C4-2B (cell line): ENCODE results near the gene NPM1.

Source experiments
- ZFX ChIP-seq: fragments of 450-650 bp; IDR thresholded peaks from 2 replicates; pipeline ENCODE4 v1.6.1; 2017
- TF ChIP-seq, protein P1 (sequence below): fragments of 450-650 bp; conservative IDR thresholded peaks from 2 replicates; pipeline ENCODE4 v1.5.1; 2017; ENCODE audit warnings: mild to moderate bottlenecking

DNA sequence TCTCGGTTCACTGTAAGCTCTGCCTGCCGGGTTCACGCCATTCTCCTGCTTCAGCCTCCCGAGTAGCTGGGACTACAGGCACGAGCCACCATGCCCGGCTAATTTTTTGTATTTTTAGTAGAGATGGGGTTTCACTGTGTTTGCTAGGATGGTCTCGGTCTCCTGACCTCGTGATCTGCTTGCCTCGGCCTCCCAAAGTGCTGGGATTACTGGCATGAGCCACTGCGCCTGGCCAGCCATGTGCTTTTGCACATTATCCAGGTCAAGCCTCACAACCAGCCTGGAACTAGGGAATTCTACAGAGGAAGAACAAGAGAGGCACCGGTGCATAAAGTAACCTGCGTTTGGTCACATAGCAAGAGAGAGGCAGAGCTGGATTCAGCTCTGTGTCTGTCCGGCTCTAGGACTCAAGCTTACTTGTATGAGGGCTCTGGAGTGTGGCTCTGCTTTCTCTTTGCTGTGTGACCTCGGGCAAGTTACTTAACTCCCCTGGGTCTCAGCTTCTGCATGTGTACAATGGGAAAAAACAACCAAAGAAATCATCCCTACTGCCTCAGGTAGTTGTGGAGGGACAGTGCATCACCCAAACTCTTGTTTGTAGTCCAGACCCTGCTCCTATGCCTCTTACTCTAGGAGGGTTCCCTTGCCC, 38.1 kb downstream of the NPM1 start:
- TF ChIP-seq, protein P1, sequence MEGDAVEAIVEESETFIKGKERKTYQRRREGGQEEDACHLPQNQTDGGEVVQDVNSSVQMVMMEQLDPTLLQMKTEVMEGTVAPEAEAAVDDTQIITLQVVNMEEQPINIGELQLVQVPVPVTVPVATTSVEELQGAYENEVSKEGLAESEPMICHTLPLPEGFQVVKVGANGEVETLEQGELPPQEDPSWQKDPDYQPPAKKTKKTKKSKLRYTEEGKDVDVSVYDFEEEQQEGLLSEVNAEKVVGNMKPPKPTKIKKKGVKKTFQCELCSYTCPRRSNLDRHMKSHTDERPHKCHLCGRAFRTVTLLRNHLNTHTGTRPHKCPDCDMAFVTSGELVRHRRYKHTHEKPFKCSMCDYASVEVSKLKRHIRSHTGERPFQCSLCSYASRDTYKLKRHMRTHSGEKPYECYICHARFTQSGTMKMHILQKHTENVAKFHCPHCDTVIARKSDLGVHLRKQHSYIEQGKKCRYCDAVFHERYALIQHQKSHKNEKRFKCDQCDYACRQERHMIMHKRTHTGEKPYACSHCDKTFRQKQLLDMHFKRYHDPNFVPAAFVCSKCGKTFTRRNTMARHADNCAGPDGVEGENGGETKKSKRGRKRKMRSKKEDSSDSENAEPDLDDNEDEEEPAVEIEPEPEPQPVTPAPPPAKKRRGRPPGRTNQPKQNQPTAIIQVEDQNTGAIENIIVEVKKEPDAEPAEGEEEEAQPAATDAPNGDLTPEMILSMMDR = no peak
- no peak for TF ChIP-seq ZFX
